A549 (cell line): ENCODE measurements around the gene TBC1D22A. TPM values are rescaled to one million over a fixed set of nuclear protein-coding genes. Genes with fewer than 3 reads are reported as not detected.

Source experiments
- ATAC-seq, 2 experiments: fragments of 200-7000 bp in 1 of 2; fragments of >200 bp in 1 of 2; cut with Nextera tagmentation in 1 of 2; cut with Tn5 transposase in 1 of 2; 3 replicates each; pipeline versions ENCODE4 v1.8.0 to v1.9.1; 2018 to 2020; ENCODE audit warnings: mild to moderate bottlenecking in 1 of 2, moderate library complexity in 1 of 2
- CTCF ChIA-PET: fragments of 300-600 bp; sonication (Branson Sonifier 250); formaldehyde crosslinking; extraction: SDS; loops from one replicate; lab custom pipeline; 2021; ENCODE audit warnings: antibody characterized with exemption, inconsistent platforms; lab: Yijun Ruan, JAX
- POLR2A ChIA-PET: fragments of 350-600 bp; formaldehyde crosslinking; extraction: SDS; loops from one replicate; lab custom pipeline; 2021; ENCODE audit warnings: antibody characterized with exemption, inconsistent platforms; lab: Yijun Ruan, JAX
- DNase-seq, 2 experiments: peaks; one replicate each; pipeline versions ENCODE4 v3.0.0 to v3.0.0-alpha.2; 2011 to 2016; ENCODE audit warnings: low read depth in 1 of 2, low spot score in 1 of 2
- FAIRE-seq: peaks from 2 replicates; lab custom pipeline; 2011; peaks lifted over from hg19 to GRCh38; lab: Jason Lieb, UNC
- H3K27ac ChIP-seq, 2 experiments: fragments of >200 bp; sonication (Bioruptor Twin); formaldehyde crosslinking; 3 replicates each; pipeline ENCODE4 v1.5.1; 2016 to 2017
- H3K4me1 ChIP-seq: fragments of >200 bp; sonication (Bioruptor Twin); formaldehyde crosslinking; 3 replicates; pipeline ENCODE4 v1.6.1; 2016
- H3K4me2 ChIP-seq: fragments of >200 bp; sonication (Bioruptor Twin); formaldehyde crosslinking; 3 replicates; pipeline ENCODE4 v1.6.1; 2016
- H3K4me3 ChIP-seq: fragments of >200 bp; sonication (Bioruptor Twin); formaldehyde crosslinking; 3 replicates; pipeline ENCODE4 v1.5.1; 2016
- H3K9me3 ChIP-seq: fragments of >200 bp; sonication (Bioruptor Twin); formaldehyde crosslinking; 3 replicates; pipeline ENCODE4 v1.6.1; 2016
- ATOH8 ChIP-seq: fragments of 250-450 bp; sonication (Bioruptor Pico); IDR thresholded peaks from 2 replicates; pipeline ENCODE4 v1.5.0; 2020; ENCODE audit warnings: low read depth, mild to moderate bottlenecking, moderate library complexity
- CBX8 ChIP-seq: fragments of 200-600 bp; sonication (generic); IDR thresholded peaks from 2 replicates; pipeline ENCODE4 v1.6.1; 2016
- CHD2 ChIP-seq: fragments of 150-350 bp; IDR thresholded peaks from 2 replicates; pipeline ENCODE4 v1.6.1; 2014; ENCODE audit warnings: low read length; ENCODE audit not compliant: partially characterized antibody
- CHD4 ChIP-seq: fragments of 200-600 bp; sonication (generic); IDR thresholded peaks from 2 replicates; pipeline ENCODE4 v1.6.1; 2016; ENCODE audit warnings: antibody characterized with exemption, mild to moderate bottlenecking, borderline replicate concordance
- CTCF ChIP-seq: fragments of >200 bp; sonication (Bioruptor Twin); formaldehyde crosslinking; IDR thresholded peaks from 3 replicates; pipeline ENCODE4 v1.5.1; 2016
- E2F6 ChIP-seq: IDR thresholded peaks from 2 replicates; pipeline ENCODE4 v1.6.1; 2012; ENCODE audit warnings: low read depth, borderline replicate concordance
- ELK1 ChIP-seq: fragments of 150-350 bp; IDR thresholded peaks from 2 replicates; pipeline ENCODE4 v1.6.1; 2014; ENCODE audit warnings: low read depth, mild to moderate bottlenecking, low read length
- EP300 ChIP-seq, 2 experiments: fragments of >200 bp; sonication (Bioruptor Twin); formaldehyde crosslinking; IDR thresholded peaks; 2 replicates in 1 of 2; 3 replicates in 1 of 2; pipeline ENCODE4 v1.6.1; 2016 to 2017
- ESRRA ChIP-seq: fragments of 150-350 bp; IDR thresholded peaks from 2 replicates; pipeline ENCODE4 v1.6.1; 2014; ENCODE audit warnings: mild to moderate bottlenecking, low read length, borderline replicate concordance
- FOSL2 ChIP-seq, 2 experiments: fragments of 450-650 bp in 1 of 2; fragments of >200 bp in 1 of 2; sonication (Bioruptor Twin) in 1 of 2; formaldehyde crosslinking; IDR thresholded peaks; 2 replicates each; pipeline versions ENCODE4 v1.5.0 to v1.6.1; 2016 to 2020; ENCODE audit warnings: mild to moderate bottlenecking in 1 of 2, moderate library complexity in 1 of 2
- HDAC2 ChIP-seq: fragments of 200-600 bp; sonication (generic); IDR thresholded peaks from 2 replicates; pipeline ENCODE4 v1.6.1; 2016
- HEYL ChIP-seq: fragments of 250-450 bp; sonication (Bioruptor Pico); IDR thresholded peaks from 2 replicates; pipeline ENCODE4 v1.8.0; 2021; ENCODE audit warnings: mild to moderate bottlenecking, moderate library complexity
- HMGXB4 ChIP-seq: fragments of 250-450 bp; sonication (Bioruptor Pico); IDR thresholded peaks from 2 replicates; pipeline ENCODE4 v1.5.0; 2021; ENCODE audit warnings: mild to moderate bottlenecking, moderate library complexity, borderline replicate concordance
- JUN ChIP-seq, 2 experiments: fragments of >200 bp; sonication (Bioruptor Twin); formaldehyde crosslinking; IDR thresholded peaks; 2 replicates in 1 of 2; 3 replicates in 1 of 2; pipeline ENCODE4 v1.6.1; 2016 to 2017
- JUNB ChIP-seq: fragments of >200 bp; sonication (Bioruptor Twin); formaldehyde crosslinking; IDR thresholded peaks from 2 replicates; pipeline ENCODE4 v1.6.1; 2016
- KDM5A ChIP-seq: fragments of 200-600 bp; sonication (generic); IDR thresholded peaks from 2 replicates; pipeline ENCODE4 v1.6.1; 2016; ENCODE audit warnings: antibody characterized with exemption, mild to moderate bottlenecking
- MAFK ChIP-seq: fragments of 450-650 bp; IDR thresholded peaks from 2 replicates; pipeline ENCODE4 v1.6.1; 2014; ENCODE audit not compliant: partially characterized antibody
- MAX ChIP-seq: IDR thresholded peaks from 2 replicates; pipeline ENCODE4 v1.6.1; 2012
- MYC ChIP-seq: IDR thresholded peaks from 2 replicates; pipeline ENCODE4 v1.6.1; 2012; ENCODE audit warnings: mild to moderate bottlenecking, inconsistent platforms, low read length, improper control_type of control experiment, borderline replicate concordance
- POLR2AphosphoS2 ChIP-seq: conservative IDR thresholded peaks from 2 replicates; pipeline ENCODE4 v1.6.1; 2012; ENCODE audit warnings: low read length, improper control_type of control experiment, inconsistent platforms
- RAD21 ChIP-seq, 2 experiments: fragments of >200 bp in 1 of 2; sonication (Bioruptor Twin) in 1 of 2; formaldehyde crosslinking in 1 of 2; IDR thresholded peaks in 1 of 2; conservative IDR thresholded peaks in 1 of 2; 2 replicates in 1 of 2; 3 replicates in 1 of 2; pipeline ENCODE4 v1.6.1; 2012 to 2018; ENCODE audit warnings: inconsistent platforms in 1 of 2
- RARB ChIP-seq: fragments of 250-450 bp; sonication (Bioruptor Pico); IDR thresholded peaks from 2 replicates; pipeline ENCODE4 v1.8.0; 2021; ENCODE audit warnings: mild to moderate bottlenecking, moderate library complexity
- SMC3 ChIP-seq: fragments of >200 bp; sonication (Bioruptor Twin); formaldehyde crosslinking; IDR thresholded peaks from 3 replicates; pipeline ENCODE4 v1.6.1; 2018; ENCODE audit warnings: inconsistent platforms
- TFCP2L1 ChIP-seq: fragments of 250-450 bp; sonication (Bioruptor Pico); IDR thresholded peaks from 2 replicates; pipeline ENCODE4 v1.5.0; 2021; ENCODE audit warnings: mild to moderate bottlenecking
- USF2 ChIP-seq: fragments of 450-650 bp; IDR thresholded peaks from 2 replicates; pipeline ENCODE4 v1.6.1; 2014; ENCODE audit warnings: antibody characterized with exemption
- ZSCAN20 ChIP-seq: fragments of 250-450 bp; sonication (Bioruptor Pico); IDR thresholded peaks from 2 replicates; pipeline ENCODE4 v1.8.0; 2022; ENCODE audit warnings: mild to moderate bottlenecking, moderate library complexity
- WGBS: methylation state at CpG from one replicate; pipeline ENCODE4 v1.1.6; 2017; ENCODE audit errors: missing lambda C conversion rate; 5-methylcytosine and 5-hydroxymethylcytosine counted together
- polyA plus RNA-seq, 4 experiments: library from polyadenylated mRNA; depleted of rRNA in 3 of 4; stranded (reverse); fragments of >200 nt; fragmentation: RNase III in 1 of 4; extraction: RNeasy Plus Mini Kit Qiagen cat#74134 plus additional on column Dnase treatment in 1 of 4; gene quantifications; 2 replicates in 3 of 4; 3 replicates in 1 of 4; pipeline ENCODE4 v1.2.3, GENCODE V29; 2011 to 2017

Gene TBC1D22A
- polyA plus RNA-seq, 2 of the 4 experiments (the other 2 are of a cell fraction): 8.9 to 10.8 TPM

GRCh38 chr22:46738647-46739093, 23.8 kb upstream of the TBC1D22A start:
- no peak for FAIRE-seq
- H3K9me3 ChIP-seq: no peaks in the 10 kb centered on the region
- ChIA-PET POLR2A (interaction anchor here (0.6 to 2.3 kb wide), 3 partner anchors 11 to 23 kb away, joined by 3 to 28 read pairs (median 3); partner anchors contain the start of gene TBC1D22A), CTCF (interaction anchor here (0.9 to 2.7 kb wide), 12 partner anchors 12 to 176 kb away, joined by 3 to 29 read pairs (median 7); partner anchors contain the start of gene TBC1D22A)
- DNase-seq: no peak
- WGBS: 0% methylated on average over 4 of the region's 20 CpGs
- TF ChIP-seq ATOH8 (CRISPR knock-in tag): no peak
- TF ChIP-seq RARB (CRISPR knock-in tag): no peak
- no peak for TF ChIP-seq EP300 (IDR thresholded peaks at IDR 0.05)
- no peak for TF ChIP-seq MYC
- no peak for TF ChIP-seq KDM5A
- no peak for TF ChIP-seq JUNB
- TF ChIP-seq JUN (IDR thresholded peaks at IDR 0.05): no peak
- TF ChIP-seq ZSCAN20 (CRISPR knock-in tag): no peak
- TF ChIP-seq TFCP2L1: no peak
- no peak for TF ChIP-seq HEYL (CRISPR knock-in tag)
- no peak for TF ChIP-seq CBX8
- TF ChIP-seq ELK1: no peak
- no peak for TF ChIP-seq POLR2AphosphoS2
- no peak for TF ChIP-seq CHD2
- peaks cover 33% of the 10 kb centered on the region for H3K4me1 ChIP-seq
- peak overlapping the region; percentile 96 for H3K4me3 ChIP-seq
- H3K4me2 ChIP-seq: peak overlapping the region; percentile 81
- H3K27ac ChIP-seq: peak overlapping the region; percentile 94 to 99
- peak; percentile 71 for ATAC-seq

GRCh38 chr22:46739094-46739870, 23.2 kb upstream of the TBC1D22A start:
- no peak for TF ChIP-seq ELK1
- TF ChIP-seq SMC3: peak; percentile 59
- TF ChIP-seq RAD21 (conservative IDR thresholded peaks at IDR 0.05 in 1 of 2, IDR thresholded peaks at IDR 0.05 in 1 of 2): peak; percentile 62 to 66
- TF ChIP-seq MYC: peak; percentile 97
- TF ChIP-seq ESRRA: no peak
- TF ChIP-seq HMGXB4 (CRISPR knock-in tag): no peak
- peak; percentile 83 for TF ChIP-seq E2F6
- peak; percentile 55 for TF ChIP-seq CTCF
- TF ChIP-seq FOSL2 (IDR thresholded peaks at IDR 0.05): no peak
- peak; percentile 75 for TF ChIP-seq FOSL2 (CRISPR knock-in tag; IDR thresholded peaks at IDR 0.05)
- TF ChIP-seq HEYL (CRISPR knock-in tag): no peak
- no peak for TF ChIP-seq CHD4
- TF ChIP-seq USF2: peak; percentile 69
- TF ChIP-seq EP300 (IDR thresholded peaks at IDR 0.05): no peak
- TF ChIP-seq JUNB: no peak
- TF ChIP-seq MAFK: no peak
- no peak for TF ChIP-seq HDAC2
- no peak for TF ChIP-seq ZSCAN20 (CRISPR knock-in tag)
- peak; percentile 99 for TF ChIP-seq MAX
- H3K4me3 ChIP-seq: peak overlapping the region; percentile 96
- ChIA-PET POLR2A (interaction anchor here (0.6 to 2.3 kb wide), 3 partner anchors 10 to 23 kb away, joined by 3 to 28 read pairs (median 3); partner anchors contain the start of gene TBC1D22A), CTCF (interaction anchor here (0.7 to 2.7 kb wide), 16 partner anchors 11 to 318 kb away, joined by 3 to 29 read pairs (median 6); partner anchors contain the start of gene TBC1D22A)
- no peak for FAIRE-seq
- H3K4me2 ChIP-seq: peak overlapping the region; percentile 81
- DNase-seq: peak; percentile 88 to 89
- WGBS: 74% methylated on average over 13 of the region's 20 CpGs
- ATAC-seq: peak; percentile 87 to 90
- peak overlapping the region; percentile 94 to 99 for H3K27ac ChIP-seq
- peaks cover 33% of the 10 kb centered on the region for H3K4me1 ChIP-seq
- H3K9me3 ChIP-seq: no peaks in the 10 kb centered on the region
